OCI-LY1 (cell line): Measurements from ENCODE around the gene USP24.

ENCODE experiments used
- EZH2 ChIP-seq: fragments of 200-600 bp; sonication (generic), shearing (Covaris generic); IDR thresholded peaks from 2 replicates; pipeline ENCODE4 v1.8.0; 2017; ENCODE audit warnings: borderline replicate concordance, mixed run types, mild to moderate bottlenecking, antibody characterized with exemption, low read length, moderate library complexity, mixed read lengths
- TF ChIP-seq, protein P1 (sequence below): fragments of 200-600 bp; sonication (generic), shearing (Covaris generic); IDR thresholded peaks from 2 replicates; pipeline ENCODE4 v1.5.1; 2017; ENCODE audit warnings: mild to moderate bottlenecking, antibody characterized with exemption, low read length, moderate library complexity, mixed read lengths

GRCh38 chr1:55134152-55134808 is 80.9 kb downstream of the USP24 start:
- TF ChIP-seq, protein P1, sequence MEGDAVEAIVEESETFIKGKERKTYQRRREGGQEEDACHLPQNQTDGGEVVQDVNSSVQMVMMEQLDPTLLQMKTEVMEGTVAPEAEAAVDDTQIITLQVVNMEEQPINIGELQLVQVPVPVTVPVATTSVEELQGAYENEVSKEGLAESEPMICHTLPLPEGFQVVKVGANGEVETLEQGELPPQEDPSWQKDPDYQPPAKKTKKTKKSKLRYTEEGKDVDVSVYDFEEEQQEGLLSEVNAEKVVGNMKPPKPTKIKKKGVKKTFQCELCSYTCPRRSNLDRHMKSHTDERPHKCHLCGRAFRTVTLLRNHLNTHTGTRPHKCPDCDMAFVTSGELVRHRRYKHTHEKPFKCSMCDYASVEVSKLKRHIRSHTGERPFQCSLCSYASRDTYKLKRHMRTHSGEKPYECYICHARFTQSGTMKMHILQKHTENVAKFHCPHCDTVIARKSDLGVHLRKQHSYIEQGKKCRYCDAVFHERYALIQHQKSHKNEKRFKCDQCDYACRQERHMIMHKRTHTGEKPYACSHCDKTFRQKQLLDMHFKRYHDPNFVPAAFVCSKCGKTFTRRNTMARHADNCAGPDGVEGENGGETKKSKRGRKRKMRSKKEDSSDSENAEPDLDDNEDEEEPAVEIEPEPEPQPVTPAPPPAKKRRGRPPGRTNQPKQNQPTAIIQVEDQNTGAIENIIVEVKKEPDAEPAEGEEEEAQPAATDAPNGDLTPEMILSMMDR, result no peak
- no peak for TF ChIP-seq EZH2
